ENCODE measurements around the gene GAS7. TPM values are rescaled to one million over a fixed set of nuclear protein-coding genes. Genes with fewer than 3 reads are reported as not detected.

The GAS7 gene
- total and polyA plus RNA-seq, 2 donors (not counting 1 experiment from before 2014, with no cell fraction given) = 3.4 to 13.6 TPM

DNA sequence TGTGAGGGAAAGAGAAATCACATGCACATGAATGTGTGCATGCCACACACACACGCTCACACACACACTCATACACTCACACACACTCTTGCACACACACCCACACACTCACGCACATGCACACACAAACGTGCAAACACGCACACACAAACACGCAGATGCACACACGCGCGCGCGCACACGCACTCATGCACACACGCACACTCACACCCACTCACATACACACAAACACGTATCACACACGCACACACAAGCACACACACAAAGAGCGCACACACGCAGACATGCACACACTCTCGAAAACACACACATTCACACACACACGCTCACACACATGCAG, 72.2 kb downstream of the GAS7 start:
- H3K4me3 ChIP-seq (ENCODE audit: control extremely low read depth in 1 of 5, extremely low read depth in 1 of 5, insufficient read depth in 1 of 5, low read depth in 2 of 5, low read length in 4 of 5) = no peak overlapping the region
- H3K36me3 ChIP-seq (replicated peaks in 1 of 2; ENCODE audit: control extremely low read depth in 1 of 2, control insufficient read depth in 1 of 2, extremely low read depth in 1 of 2, insufficient read depth in 2 of 2, low read length in 1 of 2) = no peaks in the 10 kb centered on the region
- Mint-ChIP-seq H3K27me3 (no peaks in the 10 kb centered on the region), H3K9me3 (ENCODE audit: insufficient read depth) (no peaks in the 10 kb centered on the region), H3K27ac (no peak overlapping the region), H3K4me3 (no peak overlapping the region), H3K4me1 (peaks cover 30% of the 10 kb centered on the region)
- intact Hi-C loops (cut with micrococcal nuclease) = no loop called here
- CTCF ChIA-PET = no interaction called here
- no peaks in the 10 kb centered on the region for H3K27me3 ChIP-seq (replicated peaks in 1 of 4; ENCODE audit: control extremely low read depth in 1 of 4, control insufficient read depth in 3 of 4, insufficient read depth in 4 of 4, low read length in 3 of 4)
- ATAC-seq (ENCODE audit: low read depth) (no peak), DNase-seq (no peak)
- POLR2A ChIA-PET = no interaction called here
- no peak overlapping the region for H3K9ac ChIP-seq (ENCODE audit: low read length)
- TF ChIP-seq CTCF (IDR thresholded peaks at IDR 0.05) (no peak), EZH2 (IDR thresholded peaks at IDR 0.05; ENCODE audit: borderline replicate concordance, insufficient read depth, low read depth, low read length, poor library complexity, severe bottlenecking) (no peak)
- H2AFZ ChIP-seq (ENCODE audit: insufficient read depth, low read depth, low read length, poor library complexity, severe bottlenecking) = no peak overlapping the region
- H3K27ac ChIP-seq (ENCODE audit: low read length in 2 of 2) = no peak overlapping the region
- peaks cover 0 to 4% (median 0%) of the 10 kb centered on the region in 3 donors for H3K9me3 ChIP-seq (ENCODE audit: control extremely low read depth in 1 of 3, control insufficient read depth in 2 of 3, insufficient read depth in 1 of 3, low read length in 2 of 3)
- H3K4me1 ChIP-seq (ENCODE audit: control insufficient read depth in 2 of 2, insufficient read depth in 2 of 2, low read length in 2 of 2) = peaks cover 23 to 46% of the 10 kb centered on the region in 2 donors
- no peak overlapping the region for H3K4me2 ChIP-seq (replicated peaks; ENCODE audit: low read depth, low read length, poor library complexity, severe bottlenecking)
- H3K79me2 ChIP-seq (ENCODE audit: control insufficient read depth, insufficient read depth, low read length) = no peaks in the 10 kb centered on the region
- no peaks in the 10 kb centered on the region for H4K20me1 ChIP-seq (ENCODE audit: control insufficient read depth, insufficient read depth, low read length, poor library complexity, severe bottlenecking)
- WGBS (ENCODE audit: insufficient coverage) = 94% methylated on average over 17 of the region's 18 CpGs

DNA sequence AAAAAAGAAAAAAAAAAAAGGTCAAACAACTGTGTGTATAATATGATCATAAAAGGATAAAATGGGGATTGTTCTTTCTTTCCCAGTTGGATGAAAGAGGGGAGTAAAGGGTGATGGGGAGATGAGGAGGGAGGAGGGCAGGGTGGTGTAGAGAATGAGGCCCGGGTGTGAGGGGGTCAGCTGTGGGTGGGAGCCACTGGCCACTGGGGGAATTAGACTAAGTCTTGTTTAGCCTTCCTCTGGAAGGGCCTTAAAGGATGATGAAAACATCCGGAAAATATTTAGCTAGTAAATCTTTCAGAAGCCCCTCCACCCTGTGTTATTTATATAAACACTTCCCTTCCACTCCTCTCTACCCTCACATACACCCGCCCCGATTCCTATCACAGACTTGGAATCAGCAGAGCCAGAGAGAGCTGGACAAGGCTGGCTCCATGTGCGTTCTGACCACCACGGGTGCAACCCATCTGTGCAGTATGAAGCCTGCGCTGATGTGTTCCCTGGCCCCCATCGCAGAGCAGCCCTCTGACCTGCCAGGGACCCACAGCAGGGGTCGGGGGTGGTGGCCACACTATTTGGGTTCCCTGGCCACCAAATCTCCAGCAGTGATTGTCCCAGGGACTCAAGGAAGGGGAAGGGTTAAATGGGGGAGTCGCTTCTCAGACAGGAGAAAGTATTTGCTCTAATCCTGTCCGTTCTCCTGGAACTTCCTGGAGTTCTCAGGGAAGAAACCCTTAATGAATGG, 72.7 kb downstream of the GAS7 start:
- H3K27ac Mint-ChIP-seq = no peak overlapping the region
- Histone ChIP-seq H3K27me3 (replicated peaks in 1 of 4; ENCODE audit: control extremely low read depth in 1 of 4, control insufficient read depth in 3 of 4, insufficient read depth in 4 of 4, low read length in 3 of 4) (no peaks in the 10 kb centered on the region), H3K4me2 (replicated peaks; ENCODE audit: low read depth, low read length, poor library complexity, severe bottlenecking) (no peak overlapping the region), H3K79me2 (ENCODE audit: control insufficient read depth, insufficient read depth, low read length) (no peaks in the 10 kb centered on the region), H3K4me3 (ENCODE audit: control extremely low read depth in 1 of 5, extremely low read depth in 1 of 5, insufficient read depth in 1 of 5, low read depth in 2 of 5, low read length in 4 of 5) (no peak overlapping the region), H2AFZ (ENCODE audit: insufficient read depth, low read depth, low read length, poor library complexity, severe bottlenecking) (no peak overlapping the region), H3K4me1 (ENCODE audit: control insufficient read depth in 2 of 2, insufficient read depth in 2 of 2, low read length in 2 of 2) (peaks cover 27 to 51% of the 10 kb centered on the region in 2 donors), H3K9me3 (ENCODE audit: control extremely low read depth in 1 of 3, control insufficient read depth in 2 of 3, insufficient read depth in 1 of 3, low read length in 2 of 3) (peaks cover 0 to 6% (median 0%) of the 10 kb centered on the region in 3 donors), H3K9ac (ENCODE audit: low read length) (no peak overlapping the region), H3K27ac (ENCODE audit: low read length in 2 of 2) (no peak overlapping the region), H4K20me1 (ENCODE audit: control insufficient read depth, insufficient read depth, low read length, poor library complexity, severe bottlenecking) (no peaks in the 10 kb centered on the region), H3K36me3 (replicated peaks in 1 of 2; ENCODE audit: control extremely low read depth in 1 of 2, control insufficient read depth in 1 of 2, extremely low read depth in 1 of 2, insufficient read depth in 2 of 2, low read length in 1 of 2) (no peaks in the 10 kb centered on the region)
- POLR2A ChIA-PET = no interaction called here
- H3K27me3 Mint-ChIP-seq = no peaks in the 10 kb centered on the region
- TF ChIP-seq EZH2 (IDR thresholded peaks at IDR 0.05; ENCODE audit: borderline replicate concordance, insufficient read depth, low read depth, low read length, poor library complexity, severe bottlenecking) (no peak), CTCF (IDR thresholded peaks at IDR 0.05) (no peak)
- WGBS (ENCODE audit: insufficient coverage) = 97% methylated on average over 8 of the region's 11 CpGs
- DNase-seq (no peak), ATAC-seq (ENCODE audit: low read depth) (no peak)
- H3K4me3 Mint-ChIP-seq = no peak overlapping the region
- CTCF ChIA-PET = no interaction called here
- intact Hi-C loops (cut with micrococcal nuclease) = no loop called here
- H3K9me3 Mint-ChIP-seq (ENCODE audit: insufficient read depth) = no peaks in the 10 kb centered on the region
- H3K4me1 Mint-ChIP-seq = peaks cover 34% of the 10 kb centered on the region

Data from B cell (primary cell).